GM18526 (cell line): ENCODE results near the gene LIPE.

Source experiments
- POLR2A ChIP-seq: IDR thresholded peaks from 3 replicates; pipeline ENCODE4 v1.6.1; 2011; ENCODE audit not compliant: insufficient read length; ENCODE audit errors: extremely low read depth

Gene LIPE

DNA sequence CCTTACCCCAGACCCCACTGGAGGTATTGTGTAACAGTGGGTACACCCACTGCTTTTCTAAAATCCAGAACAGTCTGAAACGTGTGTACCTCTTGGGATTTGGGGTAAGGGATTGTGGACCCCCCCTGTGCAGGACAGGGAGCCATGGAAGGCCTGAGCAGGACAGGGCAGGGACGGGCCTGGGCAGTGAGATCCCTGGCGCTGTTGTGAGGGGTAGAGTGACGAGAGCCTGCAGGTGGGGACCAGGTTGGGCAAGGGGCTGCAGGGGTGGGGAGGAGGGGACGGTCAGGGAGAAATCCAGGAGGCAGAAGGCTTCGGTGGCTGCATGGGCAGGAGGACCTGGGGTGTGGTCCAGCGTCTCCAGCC lies 65.7 kb downstream of the LIPE start:
- TF ChIP-seq POLR2A: no peak

DNA sequence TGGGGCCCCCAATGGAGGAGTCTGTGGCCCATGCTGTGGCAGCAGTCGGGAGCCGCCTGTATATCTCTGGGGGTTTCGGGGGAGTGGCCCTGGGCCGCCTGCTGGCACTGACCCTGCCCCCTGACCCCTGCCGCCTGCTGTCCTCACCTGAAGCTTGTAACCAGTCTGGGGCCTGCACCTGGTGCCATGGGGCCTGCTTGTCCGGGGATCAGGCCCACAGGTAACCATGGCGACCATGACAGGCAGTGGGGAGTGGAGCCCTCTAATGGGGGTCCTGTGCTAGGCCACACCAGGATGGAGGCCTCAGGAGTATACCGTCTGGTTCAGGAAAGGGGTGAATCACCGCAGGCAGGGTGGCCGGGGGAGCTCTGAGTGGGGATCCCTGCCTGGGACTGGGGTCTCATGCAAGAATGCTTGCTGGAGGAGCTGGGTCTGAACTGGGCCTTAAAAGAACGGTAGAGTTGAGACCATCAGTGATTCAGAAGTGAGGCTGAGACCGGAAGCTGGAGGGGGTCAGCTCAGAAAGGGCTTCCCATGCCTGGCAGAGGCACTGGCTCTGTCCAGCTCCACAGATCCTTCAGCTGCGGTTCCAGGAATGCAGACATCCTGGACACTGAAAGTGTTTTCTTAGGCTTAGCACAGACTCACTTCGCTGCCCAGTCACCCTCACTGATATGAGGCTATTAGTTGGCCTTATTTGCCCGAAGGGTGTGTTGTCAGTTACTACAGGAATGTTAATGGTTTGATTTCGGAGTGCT lies 66.2 kb downstream of the LIPE start:
- no peak for TF ChIP-seq POLR2A

DNA sequence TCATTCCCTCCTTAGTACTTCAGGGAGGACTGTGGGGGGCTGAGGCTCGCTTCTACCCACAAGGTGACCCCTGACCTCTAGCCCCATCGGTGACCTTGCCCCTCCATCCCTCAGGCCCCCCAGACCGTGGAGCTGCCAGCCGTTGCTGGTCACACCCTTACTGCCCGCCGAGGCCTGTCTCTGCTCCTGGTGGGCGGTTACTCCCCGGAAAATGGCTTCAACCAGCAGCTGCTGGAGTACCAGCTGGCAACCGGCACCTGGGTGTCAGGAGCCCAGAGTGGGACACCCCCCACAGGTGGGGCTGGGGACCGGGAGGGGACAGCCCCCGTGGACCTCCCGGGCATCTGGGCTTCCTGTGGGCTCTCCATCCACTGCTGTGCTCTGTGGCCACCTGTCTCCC lies 69.9 kb downstream of the LIPE start:
- TF ChIP-seq POLR2A: no peak

DNA sequence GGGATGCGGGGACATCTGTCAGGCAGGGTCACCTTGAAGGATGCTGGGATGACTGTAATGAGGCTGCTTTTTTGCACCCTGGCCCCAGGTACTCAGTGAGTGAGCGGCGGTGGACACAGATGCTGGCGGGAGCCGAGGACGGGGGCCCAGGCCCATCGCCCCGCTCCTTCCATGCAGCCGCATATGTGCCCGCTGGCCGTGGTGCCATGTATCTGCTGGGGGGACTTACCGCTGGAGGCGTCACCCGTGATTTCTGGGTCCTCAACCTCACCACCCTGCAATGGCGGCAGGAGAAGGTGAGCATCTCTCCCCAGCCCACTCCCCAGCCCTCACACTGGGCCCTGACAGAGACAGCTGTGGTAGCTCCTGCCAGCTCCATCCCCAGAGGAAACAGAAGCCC lies 70.5 kb downstream of the LIPE start:
- TF ChIP-seq POLR2A: no peak

DNA sequence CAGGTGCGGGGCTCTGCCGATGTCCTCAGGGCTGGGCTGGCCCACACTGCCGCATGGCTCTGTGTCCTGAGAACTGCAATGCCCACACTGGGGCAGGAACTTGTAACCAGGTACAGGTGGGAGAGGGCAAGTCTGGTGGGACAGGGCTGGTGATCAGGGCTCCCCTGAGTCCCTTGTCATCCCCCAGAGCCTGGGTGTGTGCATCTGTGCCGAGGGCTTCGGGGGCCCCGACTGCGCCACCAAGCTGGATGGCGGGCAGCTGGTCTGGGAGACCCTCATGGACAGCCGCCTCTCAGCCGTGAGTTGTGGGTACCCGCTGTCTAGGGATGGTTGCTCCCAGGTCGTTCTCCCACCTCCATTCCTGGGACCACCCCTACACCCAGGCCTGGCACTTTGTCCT lies 71.3 kb downstream of the LIPE start:
- TF ChIP-seq POLR2A: no peak

DNA sequence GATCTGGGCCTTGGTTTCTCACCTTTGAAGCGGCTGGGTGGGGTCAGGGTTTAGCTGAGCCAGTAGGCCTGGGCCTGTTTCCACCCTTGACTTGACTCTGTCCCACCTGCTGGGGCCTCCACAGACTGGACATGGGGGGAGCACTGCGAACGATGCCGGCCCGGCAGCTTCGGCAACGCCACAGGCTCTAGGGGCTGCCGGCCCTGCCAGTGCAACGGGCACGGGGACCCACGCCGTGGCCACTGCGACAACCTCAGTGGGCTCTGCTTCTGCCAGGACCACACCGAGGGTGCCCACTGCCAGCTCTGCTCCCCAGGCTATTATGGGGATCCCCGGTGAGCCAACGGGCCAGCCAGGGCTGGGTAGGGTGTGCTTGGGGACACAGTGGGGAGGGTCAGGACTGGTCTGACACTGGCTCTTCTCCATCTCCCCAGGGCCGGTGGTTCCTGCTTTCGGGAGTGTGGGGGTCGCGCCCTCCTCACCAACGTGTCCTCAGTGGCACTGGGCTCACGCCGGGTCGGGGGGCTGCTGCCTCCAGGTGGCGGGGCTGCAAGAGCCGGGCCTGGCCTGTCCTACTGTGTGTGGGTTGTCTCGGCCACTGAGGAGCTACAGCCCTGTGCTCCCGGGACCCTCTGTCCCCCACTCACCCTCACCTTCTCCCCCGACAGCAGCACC lies 73.7 kb downstream of the LIPE start:
- TF ChIP-seq POLR2A: no peak

DNA sequence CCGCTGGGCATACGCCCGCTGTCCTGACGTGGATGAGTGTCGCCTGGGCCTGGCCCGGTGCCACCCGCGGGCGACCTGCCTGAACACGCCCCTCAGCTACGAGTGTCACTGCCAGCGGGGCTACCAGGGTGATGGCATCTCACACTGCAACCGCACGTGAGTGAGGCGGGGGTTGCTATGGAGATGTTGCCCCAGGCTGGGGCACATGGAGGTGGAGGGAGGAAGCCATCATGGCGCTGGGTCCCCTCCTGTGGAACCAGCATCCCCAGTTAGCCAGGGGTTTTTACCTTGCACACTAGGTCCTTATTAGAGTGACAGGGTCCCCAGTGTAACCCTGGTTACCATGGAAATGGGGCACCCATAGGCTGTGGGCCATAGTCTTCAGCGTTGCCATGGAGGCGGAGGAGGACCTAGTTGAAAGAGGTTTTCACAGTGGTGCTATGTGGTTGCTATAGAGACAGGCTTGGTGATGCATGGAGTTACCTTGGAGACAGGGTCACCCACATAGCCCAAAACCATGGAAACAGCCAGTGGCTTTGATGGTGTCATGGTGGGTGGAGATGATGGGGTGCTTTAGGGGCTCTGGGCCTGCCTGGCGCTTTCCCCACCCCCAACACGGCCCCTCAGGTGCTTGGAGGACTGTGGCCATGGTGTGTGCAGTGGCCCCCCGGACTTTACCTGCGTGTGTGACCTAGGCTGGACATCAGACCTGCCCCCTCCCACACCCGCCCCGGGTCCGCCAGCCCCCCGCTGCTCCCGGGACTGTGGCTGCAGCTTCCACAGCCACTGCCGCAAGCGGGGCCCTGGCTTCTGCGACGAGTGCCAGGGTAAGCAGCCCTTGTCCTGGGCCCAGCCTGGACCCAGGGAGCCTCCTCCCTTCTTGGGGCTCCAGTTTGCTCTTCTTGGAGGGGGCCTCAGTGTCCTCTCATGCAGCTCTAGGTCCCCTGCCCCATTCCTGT lies 74.6 kb downstream of the LIPE start:
- TF ChIP-seq POLR2A: no peak
